Gastroesophageal sphincter (tissue), 4 donors: ENCODE data around the gene SURF2. TPM values are rescaled to one million over a fixed set of nuclear protein-coding genes. Genes with fewer than 3 reads are reported as not detected.

ENCODE experiments used
- ATAC-seq: fragments of 150-250 bp; one replicate; pipeline ENCODE4 v1.9.1; 2016; ENCODE audit warnings: mild to moderate bottlenecking, moderate library complexity
- H3K27ac ChIP-seq, 4 donors: fragments of 200-600 bp; sonication (generic) in 3 of 4; 1 replicate in 3 of 4; 2 replicates in 1 of 4; pipeline ENCODE4 v1.5.1; 2016 to 2019
- H3K27me3 ChIP-seq: fragments of 200-600 bp; sonication (generic); one replicate; pipeline ENCODE4 v1.5.1; 2019
- H3K36me3 ChIP-seq, 2 donors: fragments of 200-600 bp; sonication (generic); one replicate each; pipeline ENCODE4 v1.5.1; 2019; ENCODE audit warnings: control low read depth in 1 of 2
- H3K4me1 ChIP-seq, 3 donors: fragments of 200-600 bp; sonication (generic); 1 replicate in 2 of 3; 2 replicates in 1 of 3; pipeline ENCODE4 v1.5.1; 2016 to 2019; ENCODE audit warnings: control low read depth in 2 of 3
- H3K4me3 ChIP-seq, 2 donors: fragments of 200-600 bp; sonication (generic); one replicate each; pipeline ENCODE4 v1.5.1; 2019; ENCODE audit warnings: mild to moderate bottlenecking in 1 of 2, moderate library complexity in 1 of 2
- H3K9me3 ChIP-seq, 3 donors: fragments of 200-600 bp; sonication (generic); one replicate each; pipeline ENCODE4 v1.5.1; 2017 to 2019; ENCODE audit warnings: control low read depth in 2 of 3
- CTCF ChIP-seq, 4 experiments: fragments of 200-600 bp in 2 of 4; fragments of 450-650 bp in 2 of 4; sonication (generic) in 1 of 4; IDR thresholded peaks; one replicate each; pipeline ENCODE4 v1.5.1; 2017 to 2019; ENCODE audit warnings: antibody characterized with exemption in 4 of 4, mild to moderate bottlenecking in 2 of 4, moderate library complexity in 2 of 4
- EP300 ChIP-seq: sonication (generic); formaldehyde crosslinking; IDR thresholded peaks from one replicate; pipeline ENCODE4 v1.6.1; 2017; ENCODE audit warnings: antibody characterized with exemption, mild to moderate bottlenecking
- POLR2A ChIP-seq, 2 donors: fragments of 450-650 bp; IDR thresholded peaks; one replicate each; pipeline ENCODE4 v1.6.1; 2017; ENCODE audit warnings: antibody characterized with exemption in 2 of 2, mild to moderate bottlenecking in 2 of 2, moderate library complexity in 1 of 2
- POLR2AphosphoS5 ChIP-seq: sonication (generic); formaldehyde crosslinking; IDR thresholded peaks from one replicate; pipeline ENCODE4 v1.6.1; 2017; ENCODE audit warnings: antibody characterized with exemption
- WGBS, 2 donors: methylation state at CpG; one replicate each; pipeline ENCODE4 v1.1.5; 2018; ENCODE audit warnings: low coverage in 1 of 2; 5-methylcytosine and 5-hydroxymethylcytosine counted together
- total RNA-seq, 4 donors: library from RNA; depleted of rRNA; stranded (reverse); fragments of >200 nt; gene quantifications; one replicate each; pipeline ENCODE4 v1.1.0, GENCODE V29; 2016

SURF2 gene
- total RNA-seq, 4 donors from 2014 or later = 11.2 to 16.3 (median 15.3) TPM

DNA sequence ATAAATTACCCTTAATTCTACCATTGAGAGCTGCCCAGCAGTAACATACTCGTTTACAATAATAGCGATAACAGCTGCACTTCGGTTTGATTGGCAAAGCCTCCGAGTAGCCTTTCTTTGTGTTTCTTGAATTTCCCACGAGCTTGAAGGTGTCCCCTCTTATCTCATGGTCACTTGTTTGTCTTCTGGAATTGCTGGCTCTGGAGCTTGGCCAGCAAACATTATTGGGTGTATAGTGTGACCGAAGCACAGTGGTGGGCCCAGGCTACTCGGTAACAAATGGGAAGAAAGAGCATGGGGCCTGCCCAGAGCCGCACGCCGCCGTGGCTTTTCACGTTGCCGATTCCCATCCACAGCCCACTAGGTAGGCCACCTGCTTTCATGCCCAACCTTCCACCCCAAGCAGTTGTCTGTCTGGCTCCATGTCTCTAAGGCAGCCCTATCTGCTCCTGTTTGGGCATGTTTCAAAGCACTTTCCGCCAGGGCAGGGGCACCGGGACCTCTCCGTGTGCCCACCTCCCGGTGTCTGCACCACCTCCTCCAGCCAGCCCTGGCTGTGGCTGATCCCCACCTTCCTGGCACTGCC, 28.5 kb downstream of the SURF2 start:
- no peak overlapping the region for H3K4me3 ChIP-seq
- ATAC-seq = no peak
- H3K4me1 ChIP-seq = no peaks in the 10 kb centered on the region
- no peak overlapping the region for H3K27ac ChIP-seq
- peaks cover 9% of the 10 kb centered on the region for H3K27me3 ChIP-seq
- 62 to 96% methylated on average over 5 to 7 of the region's 17 CpGs for WGBS, 2 donors
- H3K9me3 ChIP-seq = no peaks in the 10 kb centered on the region
- TF ChIP-seq POLR2A (IDR thresholded peaks at IDR 0.05) (no peak), POLR2AphosphoS5 (no peak), EP300 (no peak), CTCF (IDR thresholded peaks at IDR 0.05) (no peak)
- H3K36me3 ChIP-seq = no peaks in the 10 kb centered on the region

DNA sequence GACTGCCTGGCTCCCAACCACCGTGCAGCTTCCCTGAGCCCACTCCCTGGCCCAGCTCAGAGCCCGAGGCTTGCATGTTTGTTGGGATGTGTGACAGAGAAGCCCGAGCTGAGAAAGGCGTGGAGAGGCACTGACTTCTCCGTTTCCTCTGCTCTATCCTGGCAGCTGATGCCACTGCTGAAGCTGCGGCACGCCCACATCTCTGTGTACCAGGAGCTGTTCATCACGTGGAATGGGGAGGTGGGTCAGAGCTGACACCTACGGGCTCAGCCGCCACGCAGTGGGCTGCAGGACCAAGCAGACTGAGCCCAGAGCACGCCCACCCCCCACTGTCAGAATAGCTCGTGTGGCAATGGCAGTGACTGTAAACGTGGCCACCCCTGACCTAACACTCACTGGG, 29.1 kb downstream of the SURF2 start:
- ATAC-seq = no peak
- no peaks in the 10 kb centered on the region for H3K9me3 ChIP-seq
- WGBS, 2 donors = 68 to 92% methylated on average over 3 to 5 of the region's 14 CpGs
- H3K36me3 ChIP-seq = no peaks in the 10 kb centered on the region
- no peak for TF ChIP-seq EP300
- TF ChIP-seq CTCF (IDR thresholded peaks at IDR 0.05) = no peak
- no peak for TF ChIP-seq POLR2A (IDR thresholded peaks at IDR 0.05)
- TF ChIP-seq POLR2AphosphoS5 = no peak
- no peaks in the 10 kb centered on the region for H3K4me1 ChIP-seq
- no peak overlapping the region for H3K27ac ChIP-seq
- no peak overlapping the region for H3K4me3 ChIP-seq
- peaks cover 13% of the 10 kb centered on the region for H3K27me3 ChIP-seq

DNA sequence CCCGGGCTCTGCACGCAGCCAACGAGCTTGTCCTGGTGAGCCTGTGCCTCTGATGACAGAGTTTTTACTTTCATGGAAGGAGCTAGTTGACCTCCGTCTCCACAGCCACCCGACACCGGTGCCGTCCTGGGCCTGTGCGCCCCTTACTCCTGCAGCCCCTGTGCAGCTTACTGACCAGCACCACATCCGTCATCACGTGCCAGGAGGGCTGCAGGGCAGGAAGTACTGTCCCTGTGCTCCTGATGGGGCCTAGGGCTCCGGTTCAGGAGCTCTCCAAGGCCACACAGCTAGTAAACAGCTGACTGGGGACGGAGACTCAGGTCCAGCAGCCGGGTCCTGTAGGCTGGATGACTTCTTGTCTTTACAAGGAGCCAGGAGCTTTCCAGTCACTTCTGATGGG, 30.0 kb downstream of the SURF2 start:
- ATAC-seq = no peak
- Histone ChIP-seq H3K27me3 (peaks cover 20% of the 10 kb centered on the region), H3K9me3 (no peaks in the 10 kb centered on the region), H3K27ac (no peak overlapping the region), H3K4me1 (no peaks in the 10 kb centered on the region), H3K36me3 (no peaks in the 10 kb centered on the region), H3K4me3 (no peak overlapping the region)
- WGBS, 2 donors = no CpG with 5 or more reads among the region's 13 CpGs
- TF ChIP-seq CTCF (IDR thresholded peaks at IDR 0.05) (no peak), POLR2AphosphoS5 (no peak), POLR2A (IDR thresholded peaks at IDR 0.05) (no peak), EP300 (no peak)

DNA sequence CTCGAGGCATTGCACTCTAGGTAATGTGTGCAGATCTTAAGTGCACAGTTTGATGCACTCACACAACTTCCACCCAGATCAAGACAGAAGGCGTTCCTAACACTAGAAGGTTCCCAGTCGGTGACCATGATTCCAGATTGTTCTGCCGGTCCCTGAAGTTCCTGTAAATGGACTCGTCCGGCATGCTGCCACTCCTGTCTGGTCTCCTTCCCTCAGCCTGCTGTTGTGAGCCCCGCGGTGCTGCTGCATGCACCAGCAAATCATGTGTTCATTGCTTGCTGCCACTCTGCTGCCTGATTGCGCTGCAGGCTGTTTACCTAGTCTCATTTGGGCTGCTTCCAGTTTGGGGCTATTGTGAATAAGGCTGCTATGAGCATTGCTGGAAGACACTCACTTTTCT, 31.3 kb downstream of the SURF2 start:
- H3K4me3 ChIP-seq = no peak overlapping the region

More for the DNA sequence above, 31.3 kb downstream of the SURF2 start:
- Histone ChIP-seq H3K4me1 (no peaks in the 10 kb centered on the region), H3K27me3 (peaks cover 29% of the 10 kb centered on the region), H3K9me3 (no peaks in the 10 kb centered on the region), H3K27ac (no peak overlapping the region), H3K36me3 (no peaks in the 10 kb centered on the region)
- 72 to 89% methylated on average over 3 to 8 of the region's 9 CpGs for WGBS, 2 donors
- no peak for ATAC-seq
- TF ChIP-seq EP300 = no peak
- no peak for TF ChIP-seq CTCF (IDR thresholded peaks at IDR 0.05)
